Measurements from ENCODE around the gene WDR64. TPM values are rescaled to one million over a fixed set of nuclear protein-coding genes. Genes with fewer than 3 reads are reported as not detected.
A peak's percentile ranks its signal among the peaks of the same experiment; 100 is the strongest.

Gene WDR64
- total RNA-seq, 1 donor from 2014 or later, result not detected

DNA sequence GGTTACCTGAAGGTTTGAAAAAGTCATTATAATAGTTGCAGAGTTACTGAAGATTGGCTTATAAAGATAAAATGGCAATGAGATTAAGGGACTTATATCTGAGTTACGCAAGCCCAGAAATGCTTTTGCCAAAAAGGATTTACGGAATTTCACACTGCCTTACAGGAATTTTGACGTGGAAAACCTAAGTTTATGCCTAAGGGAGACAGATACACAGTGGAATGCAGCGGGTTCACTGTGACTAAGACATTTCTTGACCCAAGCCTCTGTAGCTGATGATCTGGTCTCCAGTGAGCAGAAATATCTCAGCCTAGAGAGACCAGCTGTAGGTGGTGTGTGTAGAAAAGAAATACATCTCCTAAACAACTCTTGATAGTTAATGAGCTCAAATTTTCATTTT, 185.8 kb downstream of the WDR64 start:
- no peak for DNase-seq (ENCODE audit: low spot score)

DNA sequence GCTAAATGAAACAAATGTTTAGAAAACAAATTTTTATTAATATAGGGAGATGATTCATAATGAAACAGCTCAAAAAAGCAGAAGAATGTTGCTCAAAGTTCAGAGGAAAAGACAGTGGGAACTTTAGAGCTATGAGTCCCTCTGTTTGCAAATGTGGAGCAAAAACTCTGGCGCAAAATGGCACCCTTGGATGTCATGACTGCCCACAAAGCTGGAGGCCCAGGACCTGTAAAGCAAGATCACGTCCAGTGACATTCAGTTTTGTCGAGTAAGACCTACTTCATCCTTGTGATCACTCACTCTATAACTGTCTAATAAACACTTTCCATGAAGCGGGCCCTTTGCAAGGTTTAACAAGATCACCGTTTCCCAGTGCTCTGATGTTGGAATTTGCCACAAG, 186.8 kb downstream of the WDR64 start:
- DNase-seq (ENCODE audit: low spot score), result no peak

DNA sequence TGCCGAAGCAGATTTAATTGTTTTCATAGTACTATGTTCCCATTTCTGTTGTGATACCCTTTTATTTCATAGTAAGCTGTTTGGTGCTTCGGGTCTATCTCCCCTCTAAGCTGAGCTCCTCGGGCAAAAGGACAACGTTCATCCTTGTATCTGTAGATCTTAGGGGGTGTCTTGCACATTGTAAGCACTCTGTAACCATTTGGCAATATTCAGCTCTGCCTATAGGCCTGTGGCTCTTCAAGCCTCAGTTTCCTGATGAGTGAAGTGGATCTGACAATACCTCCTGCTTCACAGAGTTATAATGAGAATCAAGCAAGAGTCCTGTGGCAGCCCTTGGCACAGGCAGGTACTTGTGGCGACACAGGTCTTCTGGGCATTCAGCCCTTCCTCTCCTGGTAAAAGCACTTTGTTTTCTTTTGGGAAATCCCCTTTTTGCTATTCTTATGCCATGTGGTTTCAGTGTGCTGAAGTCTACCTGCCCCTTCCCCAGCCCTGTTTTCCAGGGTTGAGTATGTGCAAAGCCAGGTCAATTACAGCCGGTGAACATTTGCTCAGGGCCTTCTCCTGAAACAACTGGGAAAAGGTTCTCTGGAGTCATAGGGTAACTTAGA, 187.4 kb downstream of the WDR64 start:
- no peak for DNase-seq (ENCODE audit: low spot score)

DNA sequence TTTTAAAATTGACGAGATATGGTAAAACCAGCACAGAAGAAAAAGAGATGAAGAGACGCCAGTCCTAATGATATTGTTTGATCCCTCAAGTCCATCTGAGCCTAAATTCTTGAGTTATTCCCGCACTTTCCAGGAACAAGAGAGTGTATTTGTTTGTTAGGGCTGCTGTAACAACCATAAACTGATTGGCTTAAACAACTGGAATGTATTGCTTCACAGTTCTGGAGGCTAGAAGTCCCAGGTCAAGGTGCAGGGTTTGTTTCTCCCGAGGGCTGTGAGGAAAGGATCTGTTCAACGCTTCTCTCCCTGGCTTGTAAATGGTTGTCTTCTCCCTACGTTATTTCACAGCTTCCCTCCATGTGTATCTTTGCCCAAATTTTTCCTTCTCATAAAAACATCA, 188.1 kb downstream of the WDR64 start:
- DNase-seq (ENCODE audit: low spot score), result no peak

- no peak for DNase-seq (ENCODE audit: low spot score)
Observed at GRCh38 chr1:241841691-241842090, 189.6 kb downstream of the WDR64 start.

GRCh38 chr1:241842565-241842964, 190.5 kb downstream of the WDR64 start:
- DNase-seq (ENCODE audit: low spot score), result no peak

DNA sequence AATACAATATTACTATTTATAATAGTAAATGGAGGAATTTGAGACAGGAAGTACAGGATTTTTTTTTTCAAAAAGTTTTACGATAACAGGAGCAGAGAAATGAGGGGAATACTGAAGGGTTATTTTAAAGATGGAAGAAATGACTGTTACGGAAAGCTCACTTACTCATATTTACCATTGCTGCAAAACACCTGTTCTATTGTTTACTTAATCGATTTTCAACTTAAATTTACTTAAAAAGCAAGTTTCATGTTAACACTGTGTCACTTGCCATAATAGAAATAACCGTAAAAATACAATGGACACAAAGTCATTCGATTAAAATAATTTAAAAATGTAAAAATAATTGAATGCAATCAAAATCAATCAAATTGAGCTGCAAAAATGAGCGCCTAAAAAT, 192.5 kb downstream of the WDR64 start:
- DNase-seq (ENCODE audit: low spot score), result no peak

GRCh38 chr1:241846375-241846774, 194.3 kb downstream of the WDR64 start:
- DNase-seq (ENCODE audit: low spot score), result no peak

DNA sequence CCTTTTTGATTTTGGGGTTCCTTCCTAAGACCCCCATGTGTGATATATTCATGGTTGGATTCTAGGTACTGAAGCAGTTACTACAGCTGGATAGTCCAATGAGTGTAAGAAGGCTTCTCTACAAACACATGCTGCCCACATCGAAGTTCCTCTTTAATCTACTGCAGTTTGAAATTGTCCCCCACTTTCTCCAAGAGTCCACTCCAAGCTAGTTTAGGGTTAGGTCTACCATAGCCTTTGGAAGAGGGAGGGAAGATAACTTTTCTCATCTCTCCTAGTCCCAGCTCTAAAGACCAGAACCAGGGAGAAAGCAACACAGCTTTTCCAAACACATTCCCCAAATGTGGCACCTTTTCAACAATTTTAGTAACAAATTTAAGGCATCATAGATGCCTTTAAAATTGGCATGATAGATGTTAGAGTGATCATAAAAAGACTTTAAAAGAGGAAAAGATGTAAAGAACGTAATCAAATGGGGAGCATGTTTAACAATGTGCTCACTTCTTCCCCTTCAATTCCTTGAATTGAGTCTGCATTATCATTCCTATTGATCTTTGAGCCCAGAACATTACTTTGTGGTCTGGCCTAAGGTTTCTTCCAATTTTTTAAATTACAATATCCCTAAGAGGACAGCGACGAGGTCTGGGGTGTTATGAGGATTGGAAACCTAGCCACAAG, 194.9 kb downstream of the WDR64 start:
- no peak for DNase-seq (ENCODE audit: low spot score)

- no peak for DNase-seq (ENCODE audit: low spot score)
Observed at GRCh38 chr1:241847540-241847795, 195.4 kb downstream of the WDR64 start.

GRCh38 chr1:241847796-241848685, 196.0 kb downstream of the WDR64 start, which contains the start of gene EXO1:
TSS of gene EXO1 (plus strand) at chr1:241848204. CDS start at chr1:241850426, 2,222 bp downstream.
- DNase-seq (ENCODE audit: low spot score), result peak; percentile 86

DNA sequence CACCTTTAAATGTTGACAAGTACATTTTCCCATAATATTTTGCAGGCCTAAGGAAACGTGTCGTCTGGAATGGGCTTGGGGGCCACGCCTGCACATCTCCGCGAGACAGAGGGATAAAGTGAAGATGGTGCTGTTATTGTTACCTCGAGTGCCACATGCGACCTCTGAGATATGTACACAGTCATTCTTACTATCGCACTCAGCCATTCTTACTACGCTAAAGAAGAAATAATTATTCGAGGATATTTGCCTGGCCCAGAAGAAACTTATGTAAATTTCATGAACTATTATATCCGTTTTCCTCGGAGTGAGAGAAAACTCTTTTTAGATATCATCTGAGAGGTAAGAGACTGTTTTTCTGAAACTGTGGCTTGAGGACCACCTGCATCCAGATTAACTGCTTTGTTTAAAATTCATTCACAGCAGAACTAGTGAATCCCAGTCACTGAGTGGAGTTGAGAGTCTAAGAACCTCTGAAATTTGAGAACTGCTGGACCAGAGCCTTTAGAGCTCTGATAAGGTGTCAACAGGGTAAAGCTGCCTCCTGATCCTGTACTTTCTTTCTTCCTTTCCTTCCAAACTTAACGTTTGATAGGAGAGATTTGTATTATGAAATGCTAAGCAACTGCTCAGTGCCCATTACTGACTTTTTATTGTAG, 196.7 kb downstream of the WDR64 start:
- DNase-seq (ENCODE audit: low spot score), result no peak

DNA sequence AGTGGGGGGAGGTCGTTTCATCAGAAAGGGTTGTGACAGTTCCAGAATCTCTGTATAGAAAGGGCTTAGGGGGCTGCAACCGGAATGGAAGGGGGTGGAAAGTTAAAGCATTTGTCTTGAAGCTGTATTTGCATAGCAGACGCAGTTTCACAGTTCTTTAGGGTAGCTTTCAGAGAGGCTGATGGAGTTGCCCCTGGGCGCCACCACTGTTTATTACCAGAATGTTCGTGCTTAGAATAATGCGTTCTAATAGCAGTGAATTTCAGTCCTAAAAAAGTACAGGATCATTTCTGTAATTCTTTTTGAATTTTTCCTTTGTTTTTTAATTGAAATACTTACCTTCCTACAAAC, 197.2 kb downstream of the WDR64 start:
- no peak for DNase-seq (ENCODE audit: low spot score)

Other genes with a start within 250 kb of the WDR64 start
- gene FH, start 132.5 kb upstream of the WDR64 start, total RNA-seq, result 44.0 TPM
- gene KMO, start 119.9 kb upstream of the WDR64 start, total RNA-seq, result 0.83 TPM
- gene CHML, start 11.9 kb upstream of the WDR64 start, total RNA-seq, result 10.8 TPM
- gene OPN3, start 11.9 kb upstream of the WDR64 start, total RNA-seq, result 13.0 TPM
- gene EXO1, start 195.9 kb downstream of the WDR64 start, total RNA-seq, result 1.8 TPM